Natural killer cell treated with Interleukin-12 subunit alpha and Interleukin-12 subunit beta and Interleukin-15 and Interleukin-18, amount 100 ng/mL, for 72 hours (primary cell): ENCODE results near the gene TSPAN18. TPM values are rescaled to one million over a fixed set of nuclear protein-coding genes. Genes with fewer than 3 reads are reported as not detected.
A peak's percentile ranks its signal among the peaks of the same experiment; 100 is the strongest.

Experiments
- ATAC-seq, 2 donors: fragments of 150-1000 bp; cut with Tn5 transposase in 1 of 2; sonication (Bioruptor Pico), chemical (Tn5 transposase) in 1 of 2; 2 replicates each; pipeline ENCODE4 v1.10.0; 2021
- DNase-seq: peaks from one replicate; pipeline ENCODE4 v3.0.0; 2022; ENCODE audit warnings: low spot score
- H3K27ac Mint-ChIP-seq, 2 donors: 1 replicate in 1 of 2; 2 replicates in 1 of 2; pipeline ENCODE4 v1.8.0; 2022; ENCODE audit warnings: mixed read lengths in 2 of 2, mild to moderate bottlenecking in 1 of 2, moderate library complexity in 1 of 2
- H3K27me3 Mint-ChIP-seq, 2 donors: 1 replicate in 1 of 2; 2 replicates in 1 of 2; pipeline ENCODE4 v1.8.0; 2022; ENCODE audit warnings: mixed read lengths in 2 of 2
- H3K36me3 Mint-ChIP-seq: one replicate; pipeline ENCODE4 v1.8.0; 2022; ENCODE audit warnings: mixed read lengths
- H3K4me1 Mint-ChIP-seq, 2 donors: 1 replicate in 1 of 2; 2 replicates in 1 of 2; pipeline ENCODE4 v1.8.0; 2022; ENCODE audit warnings: low read depth in 2 of 2, mixed read lengths in 2 of 2, mild to moderate bottlenecking in 1 of 2
- H3K4me3 Mint-ChIP-seq: one replicate; pipeline ENCODE4 v1.8.0; 2022; ENCODE audit warnings: mixed read lengths
- H3K9me3 Mint-ChIP-seq: 2 replicates; pipeline ENCODE4 v1.8.0; 2022; ENCODE audit warnings: mixed read lengths
- total RNA-seq, 2 donors: library from RNA; stranded (reverse); gene quantifications; one replicate each; pipeline ENCODE4 v1.2.3, GENCODE V29; 2022

TSPAN18 gene
- total RNA-seq, 2 donors from 2014 or later: 0.26 to 0.64 TPM

DNA sequence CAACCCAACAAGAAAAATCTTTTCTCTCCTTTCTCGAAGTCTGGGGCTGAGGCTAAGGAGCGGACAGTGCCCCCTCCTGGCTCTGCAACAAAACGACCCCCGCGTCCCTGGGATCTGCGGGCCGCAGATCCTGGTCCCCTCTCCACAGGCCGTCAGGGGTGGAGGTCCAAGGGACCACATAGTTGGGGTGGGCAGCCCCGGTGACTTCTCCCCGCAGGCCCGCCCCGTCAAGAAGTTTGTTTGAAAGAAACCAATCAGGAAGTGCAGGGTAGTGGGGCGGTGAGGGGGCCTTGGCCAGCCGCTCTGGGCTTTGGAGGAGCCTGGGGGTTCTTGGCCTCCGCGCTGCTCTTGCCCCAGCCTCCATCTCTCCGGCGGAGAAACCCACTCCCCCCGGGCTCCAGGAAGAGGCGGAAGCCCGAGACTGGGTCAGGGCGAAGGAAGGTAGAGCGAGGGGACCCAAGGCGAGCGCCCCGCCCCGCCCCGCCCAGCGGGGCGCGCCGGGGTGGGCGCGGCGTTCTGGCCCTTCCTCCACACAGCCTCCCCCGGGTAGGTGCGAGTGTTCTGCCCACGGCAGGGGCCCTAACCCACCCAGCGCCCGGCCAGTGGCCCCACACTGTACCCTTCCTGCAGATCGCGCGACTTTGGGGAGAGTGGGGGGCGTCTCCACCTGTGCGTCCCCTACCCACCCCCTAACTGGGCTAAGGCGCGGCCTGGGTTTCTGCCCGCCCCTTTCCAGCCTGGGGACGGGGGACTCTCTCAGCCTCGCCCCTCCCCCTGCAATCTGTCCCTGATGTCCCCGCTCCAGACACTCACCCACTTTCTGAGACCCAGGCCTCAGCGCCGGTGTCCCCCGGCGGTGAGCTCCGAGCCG lies 222.6 kb downstream of the TSPAN18 start:
- Mint-ChIP-seq H3K4me3 (peak overlapping the region; percentile 74), H3K36me3 (no peaks in the 10 kb centered on the region)

DNA sequence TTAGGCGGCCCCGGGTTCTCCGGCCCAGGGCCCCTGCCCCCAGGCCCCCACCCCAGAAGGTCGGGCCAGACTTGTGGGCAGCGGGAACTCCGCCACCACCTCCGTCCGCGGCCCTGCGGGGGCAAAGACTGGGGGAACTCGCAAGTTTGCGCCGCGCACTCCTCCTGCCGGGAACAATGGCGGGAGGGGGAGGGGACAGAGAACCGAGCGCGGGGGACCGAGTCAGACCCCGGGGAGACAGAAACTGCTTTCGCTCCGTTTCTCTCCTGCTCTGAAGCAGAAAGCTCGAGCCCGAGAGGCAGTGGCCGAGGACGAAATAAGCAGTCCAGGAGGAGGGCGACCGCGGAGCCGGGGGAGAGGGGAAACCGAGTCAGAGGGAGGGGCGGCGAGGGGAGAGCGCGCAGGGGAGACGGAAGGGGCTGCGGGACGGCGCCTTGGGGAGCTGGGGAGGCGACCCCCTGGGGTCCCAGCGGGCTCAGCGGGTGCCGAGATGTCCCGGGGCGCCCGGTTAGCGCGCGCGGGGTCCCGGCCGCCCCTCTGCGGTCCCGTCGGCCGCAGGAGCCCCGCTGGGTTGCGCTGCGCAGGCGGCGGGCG lies 223.4 kb downstream of the TSPAN18 start:
- Mint-ChIP-seq H3K9me3 (no peaks in the 10 kb centered on the region), H3K27me3 (peaks cover 0 to under 1% of the 10 kb centered on the region in 2 donors), H3K36me3 (no peaks in the 10 kb centered on the region), H3K4me3 (peak overlapping the region; percentile 74), H3K4me1 (peaks cover 3 to 8% of the 10 kb centered on the region in 2 donors), H3K27ac (no peak overlapping the region)
- DNase-seq: no peak
- peak in 1 of 2 donors; percentile 3 for ATAC-seq

More for the DNA sequence above, 222.6 kb downstream of the TSPAN18 start:
- DNase-seq (no peak), ATAC-seq (peak in 1 of 2 donors; percentile 22)
- H3K27me3 Mint-ChIP-seq: no peaks in the 10 kb centered on the region
- H3K4me1 Mint-ChIP-seq: peaks cover 0 to 3% of the 10 kb centered on the region in 2 donors
- no peaks in the 10 kb centered on the region for H3K9me3 Mint-ChIP-seq
- no peak overlapping the region for H3K27ac Mint-ChIP-seq

DNA sequence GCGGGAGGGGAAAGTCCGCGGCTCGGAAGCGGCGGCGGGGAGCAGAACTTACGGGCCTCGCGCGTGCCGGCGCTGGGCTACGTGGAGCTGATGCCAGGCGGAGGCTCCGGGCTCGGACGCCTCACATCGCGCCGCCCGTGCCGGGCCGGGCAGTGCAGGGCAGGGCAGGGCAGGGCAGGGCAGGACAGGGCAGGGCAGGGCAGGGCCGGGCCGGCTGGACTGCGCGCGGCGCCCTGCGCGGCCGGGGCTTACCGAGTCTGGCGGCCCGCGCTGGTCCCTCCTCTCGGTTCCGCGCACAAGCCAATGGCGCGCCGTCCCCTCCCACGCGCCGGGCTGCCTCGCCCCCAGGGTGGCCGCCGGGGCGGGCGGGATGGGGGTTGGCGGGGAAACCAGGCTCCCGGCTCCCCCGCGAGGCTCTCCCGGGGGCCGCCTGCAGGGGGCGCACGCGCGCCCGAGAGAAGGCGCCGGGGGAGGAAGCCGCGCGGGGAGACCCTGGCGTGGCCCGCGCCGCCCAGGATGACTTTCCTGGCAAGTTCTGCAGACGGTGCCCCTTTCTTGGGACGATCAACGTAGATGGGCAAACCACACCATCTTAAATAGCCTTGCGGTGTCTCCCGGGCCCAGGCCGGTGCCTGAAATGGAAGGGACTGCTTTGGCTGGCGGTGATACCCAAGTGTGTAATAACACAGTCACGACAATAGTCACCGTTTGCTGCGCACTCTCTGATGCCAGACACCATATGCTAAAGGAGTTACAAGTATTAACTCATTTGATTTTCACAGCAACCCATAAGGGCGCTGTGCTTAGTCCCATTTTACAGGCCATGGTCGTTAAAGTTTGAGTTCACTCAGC lies 224.1 kb downstream of the TSPAN18 start, which contains the start of gene TP53I11:
TP53I11 (minus strand) TSS at position 259 of the 852 bp plus-strand sequence. CDS start 12,548 bp downstream, outside the sequence.
- Mint-ChIP-seq H3K9me3 (no peaks in the 10 kb centered on the region), H3K27me3 (peaks cover 0 to 6% of the 10 kb centered on the region in 2 donors), H3K27ac (peak within 1 kb of the TSS in 1 of 2 donors; percentile 26), H3K4me1 (peaks cover 10 to 14% of the 10 kb centered on the region in 2 donors), H3K4me3 (peak within 1 kb of the TSS; percentile 74), H3K36me3 (no peaks in the 10 kb centered on the region)
- ATAC-seq (peak; percentile 85 to 89), DNase-seq (peak; percentile 72)

DNA sequence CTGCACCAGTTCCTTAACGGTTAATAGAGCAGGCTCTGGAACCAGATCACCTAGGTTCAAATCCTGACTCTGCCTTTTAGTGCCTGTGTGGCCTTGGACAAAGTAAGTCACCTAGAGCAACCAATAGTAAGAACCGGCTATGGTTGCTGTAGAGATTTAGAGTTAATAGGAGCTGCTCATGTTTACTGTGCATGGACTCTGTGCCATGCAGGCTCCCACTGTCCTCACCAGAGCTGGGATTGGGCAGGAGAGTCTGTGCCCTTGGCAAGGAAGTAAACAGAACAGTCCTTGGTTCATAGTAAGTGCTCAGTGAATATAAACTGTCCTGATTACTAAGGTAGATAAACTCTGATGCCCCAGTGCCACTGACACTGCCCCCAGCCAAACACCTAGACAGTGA lies 225.3 kb downstream of the TSPAN18 start:
- H3K9me3 Mint-ChIP-seq: no peaks in the 10 kb centered on the region
- peaks cover 0 to 6% of the 10 kb centered on the region in 2 donors for H3K27me3 Mint-ChIP-seq
- peak overlapping the region; percentile 53 for H3K4me3 Mint-ChIP-seq
- DNase-seq (no peak), ATAC-seq (no peak)
- H3K36me3 Mint-ChIP-seq: no peaks in the 10 kb centered on the region
- no peak overlapping the region for H3K27ac Mint-ChIP-seq
- H3K4me1 Mint-ChIP-seq: peaks cover 10 to 14% of the 10 kb centered on the region in 2 donors

DNA sequence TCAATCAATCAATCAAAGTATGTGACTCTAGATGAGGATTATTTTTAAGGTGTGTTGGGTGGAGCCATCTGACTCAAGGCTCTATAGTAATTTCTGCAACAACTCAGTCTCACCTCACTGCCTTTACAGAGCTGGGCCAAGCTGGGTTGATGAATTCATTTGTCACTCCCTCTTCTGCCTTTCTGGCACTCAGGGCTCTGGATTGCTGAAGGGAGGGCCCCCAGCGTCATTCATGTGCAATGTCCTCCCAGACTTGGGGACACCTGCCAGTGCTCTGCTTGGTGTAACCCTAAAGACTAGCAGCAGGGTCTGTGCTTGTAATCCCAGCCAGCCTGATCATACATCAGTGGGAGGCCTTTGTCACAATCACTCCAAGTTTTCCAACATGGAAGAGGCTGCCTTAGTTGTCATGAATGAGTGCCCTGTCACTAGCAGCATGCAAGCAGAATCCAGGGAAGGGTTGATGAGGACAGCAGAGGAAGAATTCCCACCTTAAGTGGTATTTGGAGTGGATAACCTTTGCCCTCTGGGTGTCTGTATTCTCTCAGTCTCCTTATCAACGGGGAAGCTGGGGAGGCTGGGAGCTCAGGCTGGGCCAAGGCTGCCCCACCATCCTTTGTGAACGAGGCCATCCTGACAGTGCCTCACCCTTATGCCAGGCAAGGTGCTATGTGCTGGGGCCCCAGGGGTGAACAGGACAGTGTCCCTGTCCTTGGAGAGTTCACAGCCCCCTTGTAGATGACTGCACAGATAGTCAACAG lies 225.9 kb downstream of the TSPAN18 start:
- Mint-ChIP-seq H3K4me1 (peaks cover 10 to 14% of the 10 kb centered on the region in 2 donors), H3K27ac (no peak overlapping the region), H3K9me3 (no peaks in the 10 kb centered on the region), H3K36me3 (no peaks in the 10 kb centered on the region), H3K4me3 (no peak overlapping the region), H3K27me3 (peaks cover 0 to 6% of the 10 kb centered on the region in 2 donors)
- no peak for ATAC-seq
- no peak for DNase-seq

DNA sequence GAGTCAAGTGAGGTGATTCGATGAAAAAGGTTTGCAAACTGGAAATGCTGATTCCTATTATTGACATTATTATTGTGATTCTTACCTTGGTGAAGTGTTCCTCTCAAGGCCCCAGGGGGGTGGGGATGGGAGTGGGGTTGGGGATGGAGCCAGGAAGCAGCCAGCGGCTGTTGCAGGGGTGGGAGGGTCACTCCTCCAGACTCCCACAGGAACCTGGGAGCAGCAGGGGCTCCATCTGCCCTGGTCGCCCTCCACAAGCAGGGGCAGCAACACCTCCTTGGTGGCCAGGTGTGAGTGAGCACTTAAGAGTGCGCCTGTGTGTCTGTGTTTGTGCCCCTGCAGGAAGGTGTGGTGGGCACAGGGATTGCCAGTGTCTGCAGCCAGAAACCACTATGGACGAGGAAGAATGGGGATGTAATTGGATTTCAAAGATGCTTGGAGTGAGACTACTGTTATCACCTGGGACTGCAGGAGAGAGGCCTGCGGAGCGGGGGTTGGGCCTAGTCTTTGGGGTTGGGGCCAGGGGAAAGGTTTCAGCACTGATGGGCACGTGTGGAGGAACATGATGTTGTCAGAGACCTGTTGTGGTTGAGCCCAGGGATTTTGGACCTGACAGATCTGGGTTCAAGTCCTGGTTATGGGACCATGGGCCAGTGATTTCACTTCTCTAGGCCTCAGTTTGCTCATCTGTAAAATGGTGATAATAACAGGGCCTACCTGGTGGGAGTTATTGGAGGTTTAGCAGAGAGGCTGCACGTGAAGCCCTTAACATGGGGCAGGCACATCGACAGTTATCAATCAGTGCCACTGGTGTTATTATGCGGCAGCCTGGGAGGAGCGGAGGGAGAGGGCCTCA lies 227.5 kb downstream of the TSPAN18 start:
- ATAC-seq: no peak

DNA sequence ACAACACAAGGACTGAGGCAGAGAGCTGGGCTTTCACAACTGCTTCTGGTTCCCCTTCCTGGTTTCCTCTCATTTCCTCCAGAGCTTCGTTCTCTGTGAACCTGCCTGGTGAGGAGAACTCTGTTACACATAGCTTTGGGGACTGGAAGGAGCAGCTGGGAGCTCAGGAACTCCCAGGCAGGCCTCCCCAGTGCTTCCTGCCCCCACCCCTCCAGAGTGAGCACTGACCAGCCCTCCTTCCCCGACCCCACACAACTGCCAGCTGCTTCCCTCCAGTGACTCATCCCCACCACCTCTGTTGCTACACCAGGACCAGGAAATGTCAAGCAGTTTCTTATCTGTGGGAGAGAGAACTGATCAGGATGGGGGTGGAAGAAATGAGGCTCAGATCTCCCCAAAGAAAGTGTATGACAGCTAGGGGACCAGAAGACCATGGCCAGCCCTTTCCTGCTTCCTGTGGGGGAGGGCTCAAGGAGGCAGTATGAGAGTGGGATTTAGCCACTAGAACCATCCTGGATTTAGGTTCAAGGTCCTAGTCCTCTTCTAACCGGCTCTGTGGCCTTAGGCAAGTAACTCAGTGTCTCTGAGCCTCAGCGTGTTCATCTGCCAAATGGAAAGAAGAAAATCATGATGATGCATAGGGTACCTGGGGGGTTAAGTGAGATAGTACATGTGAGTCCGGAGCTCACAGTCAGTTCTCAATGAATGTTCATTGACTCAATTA lies 228.4 kb downstream of the TSPAN18 start:
- ATAC-seq: peak; percentile 49 to 59
- H3K4me3 Mint-ChIP-seq: peak overlapping the region; percentile 34
- no peaks in the 10 kb centered on the region for H3K9me3 Mint-ChIP-seq
- H3K4me1 Mint-ChIP-seq: peaks cover 10 to 14% of the 10 kb centered on the region in 2 donors
- H3K27me3 Mint-ChIP-seq: peaks cover 0 to 6% of the 10 kb centered on the region in 2 donors
- H3K36me3 Mint-ChIP-seq: no peaks in the 10 kb centered on the region
- peak overlapping the region in 1 of 2 donors; percentile 30 for H3K27ac Mint-ChIP-seq
- no peak for DNase-seq

More for the DNA sequence above, 227.5 kb downstream of the TSPAN18 start:
- H3K4me1 Mint-ChIP-seq: peaks cover 10 to 14% of the 10 kb centered on the region in 2 donors
- DNase-seq: no peak
- H3K9me3 Mint-ChIP-seq: no peaks in the 10 kb centered on the region
- peak overlapping the region in 1 of 2 donors; percentile 30 for H3K27ac Mint-ChIP-seq
- H3K4me3 Mint-ChIP-seq: no peak overlapping the region
- peaks cover 0 to 6% of the 10 kb centered on the region in 2 donors for H3K27me3 Mint-ChIP-seq
- H3K36me3 Mint-ChIP-seq: no peaks in the 10 kb centered on the region

DNA sequence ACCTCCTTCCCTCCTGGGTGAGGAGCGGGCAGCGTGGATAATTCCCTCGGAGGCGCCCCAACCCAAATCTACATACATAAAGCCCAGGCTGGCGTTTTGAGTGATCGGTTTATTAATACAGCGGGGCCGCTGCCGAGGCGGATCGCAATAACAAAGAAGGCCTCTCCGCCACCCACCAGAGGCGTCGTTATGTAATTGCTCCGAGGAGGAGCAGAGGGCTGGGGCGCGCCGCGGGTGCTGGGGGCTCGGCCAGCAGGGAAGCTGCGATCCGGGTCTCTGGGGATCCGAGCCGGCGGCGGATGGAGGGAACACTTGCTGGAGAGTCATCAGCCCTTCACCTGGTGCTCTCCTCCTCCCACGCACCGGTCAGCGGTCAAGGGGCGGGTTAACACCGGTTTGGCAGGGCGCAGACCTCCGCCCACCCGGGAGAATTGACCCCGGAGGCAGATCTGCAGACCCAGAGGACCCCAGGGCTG lies 230.3 kb downstream of the TSPAN18 start:
- no peak for ATAC-seq
- Mint-ChIP-seq H3K9me3 (no peaks in the 10 kb centered on the region), H3K4me1 (peaks cover 10 to 14% of the 10 kb centered on the region in 2 donors), H3K4me3 (no peak overlapping the region), H3K27ac (no peak overlapping the region), H3K27me3 (peaks cover 0 to 6% of the 10 kb centered on the region in 2 donors), H3K36me3 (no peaks in the 10 kb centered on the region)
- DNase-seq: no peak

DNA sequence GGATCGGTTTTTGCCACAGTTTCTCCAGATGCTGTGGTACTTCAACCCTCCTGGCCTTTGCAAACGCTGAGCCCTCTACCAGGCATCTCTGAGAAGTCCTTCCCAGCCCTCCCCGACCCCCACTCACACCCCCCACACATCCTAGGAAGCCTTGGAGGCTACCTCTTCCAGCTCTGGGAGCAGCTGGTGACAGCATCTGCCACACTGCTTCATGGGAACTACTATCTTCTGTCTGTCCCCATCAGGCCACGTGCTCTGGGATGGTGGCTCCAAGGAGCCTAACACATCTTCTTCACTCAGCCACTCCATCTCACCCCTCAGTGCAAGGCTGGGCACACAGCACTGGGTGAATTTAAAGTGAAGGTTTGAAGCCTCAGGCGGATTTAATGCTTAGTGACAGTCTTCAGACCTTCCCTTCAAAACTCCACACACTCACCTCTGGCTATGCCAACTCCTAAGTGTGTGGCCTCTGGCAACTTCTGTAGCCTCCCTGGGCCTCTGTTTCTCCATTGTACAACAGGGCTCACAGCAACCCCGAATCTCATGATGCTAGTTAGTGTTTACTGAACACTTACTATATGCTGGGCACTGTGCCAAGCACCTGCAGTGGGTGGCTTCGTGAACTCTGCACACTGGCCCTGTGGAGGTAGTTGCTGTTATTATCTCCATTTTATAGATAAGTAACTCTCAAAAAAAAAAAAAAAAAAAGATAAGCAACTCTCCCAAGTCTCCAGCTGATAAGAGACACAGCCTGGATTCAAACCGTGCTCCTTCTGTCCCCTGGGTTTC lies 231.2 kb downstream of the TSPAN18 start:
- Mint-ChIP-seq H3K36me3 (no peaks in the 10 kb centered on the region), H3K9me3 (no peaks in the 10 kb centered on the region), H3K27ac (no peak overlapping the region), H3K4me1 (peaks cover 10 to 14% of the 10 kb centered on the region in 2 donors), H3K27me3 (peaks cover 0 to 6% of the 10 kb centered on the region in 2 donors), H3K4me3 (no peak overlapping the region)
- no peak for DNase-seq
- no peak for ATAC-seq

DNA sequence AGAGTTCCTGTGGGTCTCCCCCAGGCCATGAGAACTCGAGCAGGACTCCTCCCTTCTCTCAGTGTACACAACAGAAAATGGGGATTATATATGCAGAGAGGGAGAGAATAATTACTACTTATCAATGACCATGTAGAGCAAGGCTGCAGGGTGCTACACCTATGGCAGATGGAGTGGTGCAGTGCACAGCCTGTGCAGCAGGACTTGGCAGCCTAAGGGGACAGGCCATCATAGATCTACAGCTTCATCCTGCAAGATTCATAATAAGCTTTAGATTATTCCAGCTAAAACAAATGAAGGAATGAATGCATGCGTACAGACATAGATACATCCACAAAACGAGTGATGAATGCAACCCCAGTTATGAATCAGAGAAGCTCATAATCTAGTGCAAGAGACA lies 232.3 kb downstream of the TSPAN18 start:
- Mint-ChIP-seq H3K9me3 (no peaks in the 10 kb centered on the region), H3K4me1 (peaks cover 10 to 14% of the 10 kb centered on the region in 2 donors), H3K4me3 (no peak overlapping the region), H3K27me3 (peaks cover 0 to 6% of the 10 kb centered on the region in 2 donors), H3K27ac (no peak overlapping the region), H3K36me3 (no peaks in the 10 kb centered on the region)
- DNase-seq (no peak), ATAC-seq (no peak)
